Spleen (tissue), 7 donors: ENCODE data around the gene TTN.

Experiments
- POLR2A ChIP-seq, 3 donors: fragments of 450-650 bp; IDR thresholded peaks; one replicate each; pipeline ENCODE4 v1.5.1; 2017; ENCODE audit warnings: antibody characterized with exemption in 3 of 3, mild to moderate bottlenecking in 1 of 3
- TF ChIP-seq, protein P1 (sequence below), 11 experiments: fragments of 200-600 bp in 7 of 11; fragments of 450-650 bp in 4 of 11; sonication (generic) in 4 of 11; IDR thresholded peaks in 8 of 11; conservative IDR thresholded peaks in 3 of 11; 1 replicate in 7 of 11; 2 replicates in 4 of 11; pipeline versions ENCODE4 v1.4.0 to v1.8.0; 2016 to 2021; ENCODE audit warnings: antibody characterized with exemption in 11 of 11, inconsistent platforms in 4 of 11, mild to moderate bottlenecking in 1 of 11
- donor health status: DM: no; HTN: no; CAD: no; lungs with moderate emphysema.
- donor health status: DM: no; HTN: no; CAD: no.
- donor health status: DM: no; HTN: no; CAD: no.

DNA sequence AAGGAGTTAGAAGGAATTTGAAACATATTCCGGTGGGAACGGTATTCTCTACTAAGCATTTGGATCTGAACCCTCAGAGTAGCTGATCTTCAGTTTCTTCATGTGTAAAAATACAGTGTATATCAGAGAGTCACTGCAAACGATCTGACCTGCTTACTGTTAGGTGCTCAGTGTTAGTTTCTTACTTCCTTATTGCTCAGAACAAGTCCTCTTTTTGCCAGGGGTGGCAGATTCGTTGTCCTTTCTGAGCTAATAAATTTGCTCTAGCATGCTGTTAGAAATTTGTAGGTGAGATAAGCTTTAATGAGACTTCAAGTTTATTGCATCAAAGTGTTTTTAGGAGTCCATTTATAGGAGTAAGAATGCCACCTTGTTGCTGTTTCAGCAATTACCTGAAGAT is 311.2 kb downstream of the TTN start:
- no peak for TF ChIP-seq POLR2A (IDR thresholded peaks at IDR 0.05)
- TF ChIP-seq, protein P1, sequence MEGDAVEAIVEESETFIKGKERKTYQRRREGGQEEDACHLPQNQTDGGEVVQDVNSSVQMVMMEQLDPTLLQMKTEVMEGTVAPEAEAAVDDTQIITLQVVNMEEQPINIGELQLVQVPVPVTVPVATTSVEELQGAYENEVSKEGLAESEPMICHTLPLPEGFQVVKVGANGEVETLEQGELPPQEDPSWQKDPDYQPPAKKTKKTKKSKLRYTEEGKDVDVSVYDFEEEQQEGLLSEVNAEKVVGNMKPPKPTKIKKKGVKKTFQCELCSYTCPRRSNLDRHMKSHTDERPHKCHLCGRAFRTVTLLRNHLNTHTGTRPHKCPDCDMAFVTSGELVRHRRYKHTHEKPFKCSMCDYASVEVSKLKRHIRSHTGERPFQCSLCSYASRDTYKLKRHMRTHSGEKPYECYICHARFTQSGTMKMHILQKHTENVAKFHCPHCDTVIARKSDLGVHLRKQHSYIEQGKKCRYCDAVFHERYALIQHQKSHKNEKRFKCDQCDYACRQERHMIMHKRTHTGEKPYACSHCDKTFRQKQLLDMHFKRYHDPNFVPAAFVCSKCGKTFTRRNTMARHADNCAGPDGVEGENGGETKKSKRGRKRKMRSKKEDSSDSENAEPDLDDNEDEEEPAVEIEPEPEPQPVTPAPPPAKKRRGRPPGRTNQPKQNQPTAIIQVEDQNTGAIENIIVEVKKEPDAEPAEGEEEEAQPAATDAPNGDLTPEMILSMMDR (IDR thresholded peaks at IDR 0.05 in 8 of 11, conservative IDR thresholded peaks at IDR 0.05 in 3 of 11): no peak
